ENCODE results near the gene RPN2.

Gene RPN2

GRCh38 chr20:37262505-37262904 is 83.4 kb downstream of the RPN2 start:
- H3K27ac Mint-ChIP-seq: no peak overlapping the region
- peaks cover 22% of the 10 kb centered on the region for H3K27me3 Mint-ChIP-seq (ENCODE audit: low read depth)
- H3K9me3 Mint-ChIP-seq: no peaks in the 10 kb centered on the region
- no peak overlapping the region for H3K4me3 Mint-ChIP-seq
- no peaks in the 10 kb centered on the region for H3K36me3 Mint-ChIP-seq (ENCODE audit: low read depth)
- TF ChIP-seq, protein P1, sequence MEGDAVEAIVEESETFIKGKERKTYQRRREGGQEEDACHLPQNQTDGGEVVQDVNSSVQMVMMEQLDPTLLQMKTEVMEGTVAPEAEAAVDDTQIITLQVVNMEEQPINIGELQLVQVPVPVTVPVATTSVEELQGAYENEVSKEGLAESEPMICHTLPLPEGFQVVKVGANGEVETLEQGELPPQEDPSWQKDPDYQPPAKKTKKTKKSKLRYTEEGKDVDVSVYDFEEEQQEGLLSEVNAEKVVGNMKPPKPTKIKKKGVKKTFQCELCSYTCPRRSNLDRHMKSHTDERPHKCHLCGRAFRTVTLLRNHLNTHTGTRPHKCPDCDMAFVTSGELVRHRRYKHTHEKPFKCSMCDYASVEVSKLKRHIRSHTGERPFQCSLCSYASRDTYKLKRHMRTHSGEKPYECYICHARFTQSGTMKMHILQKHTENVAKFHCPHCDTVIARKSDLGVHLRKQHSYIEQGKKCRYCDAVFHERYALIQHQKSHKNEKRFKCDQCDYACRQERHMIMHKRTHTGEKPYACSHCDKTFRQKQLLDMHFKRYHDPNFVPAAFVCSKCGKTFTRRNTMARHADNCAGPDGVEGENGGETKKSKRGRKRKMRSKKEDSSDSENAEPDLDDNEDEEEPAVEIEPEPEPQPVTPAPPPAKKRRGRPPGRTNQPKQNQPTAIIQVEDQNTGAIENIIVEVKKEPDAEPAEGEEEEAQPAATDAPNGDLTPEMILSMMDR (IDR thresholded peaks at IDR 0.05; ENCODE audit: unreplicated experiment in 3 of 3): no peak
- peaks cover 13% of the 10 kb centered on the region for H3K4me1 Mint-ChIP-seq

- peaks cover 13% of the 10 kb centered on the region for H3K4me1 Mint-ChIP-seq
- no peaks in the 10 kb centered on the region for H3K9me3 Mint-ChIP-seq
- peaks cover 17% of the 10 kb centered on the region for H3K27me3 Mint-ChIP-seq (ENCODE audit: low read depth)
- no peak overlapping the region for H3K27ac Mint-ChIP-seq
- no peaks in the 10 kb centered on the region for H3K36me3 Mint-ChIP-seq (ENCODE audit: low read depth)
- no peak overlapping the region for H3K4me3 Mint-ChIP-seq
- TF ChIP-seq, protein P1 (IDR thresholded peaks at IDR 0.05; ENCODE audit: unreplicated experiment in 3 of 3): no peak
These were observed 84.6 kb downstream of the RPN2 start for GRCh38 chr20:37263686-37264085.

GRCh38 chr20:37265152-37265551 is 86.0 kb downstream of the RPN2 start:
- Mint-ChIP-seq H3K4me1 (peaks cover 20% of the 10 kb centered on the region), H3K27ac (no peak overlapping the region), H3K36me3 (ENCODE audit: low read depth) (no peaks in the 10 kb centered on the region), H3K9me3 (no peaks in the 10 kb centered on the region), H3K27me3 (ENCODE audit: low read depth) (peaks cover 11% of the 10 kb centered on the region), H3K4me3 (no peak overlapping the region)
- TF ChIP-seq, protein P1 (IDR thresholded peaks at IDR 0.05; ENCODE audit: unreplicated experiment in 3 of 3): no peak

DNA sequence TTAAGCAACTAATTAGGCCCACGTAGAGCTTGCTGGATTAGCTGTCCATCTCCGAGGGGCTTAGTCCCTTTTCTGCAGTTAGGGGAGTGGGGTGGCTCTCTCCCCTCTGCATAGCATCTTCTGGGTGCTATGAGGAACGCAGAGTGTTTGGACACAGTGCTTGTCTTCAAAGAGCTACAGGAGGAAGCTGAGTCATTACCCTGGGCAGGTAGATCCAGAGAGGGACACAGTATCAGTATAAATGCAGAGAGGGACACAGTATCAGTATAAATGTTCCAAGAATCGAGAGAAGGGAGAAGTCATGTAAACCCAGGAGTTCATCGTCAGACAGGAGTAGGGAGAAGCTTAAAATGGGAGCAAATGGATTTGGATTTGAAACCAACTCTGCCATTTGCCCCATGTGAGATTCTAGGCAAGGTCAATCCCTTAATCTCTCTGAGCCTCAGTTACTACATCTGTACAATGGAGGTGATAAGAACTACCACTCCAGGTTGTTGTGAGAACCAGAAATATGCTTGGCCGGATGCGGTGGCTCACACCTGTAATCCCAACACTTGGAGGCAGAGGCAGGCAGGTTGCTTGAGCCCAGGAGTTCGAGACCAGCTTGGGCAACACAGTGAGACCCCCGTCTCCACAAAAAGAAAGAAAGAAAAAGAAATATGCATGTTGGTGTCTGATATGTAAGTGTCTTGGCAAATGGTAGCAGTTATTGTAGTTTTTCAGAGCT is 88.0 kb downstream of the RPN2 start:
- Mint-ChIP-seq H3K9me3 (no peaks in the 10 kb centered on the region), H3K27ac (no peak overlapping the region), H3K4me3 (no peak overlapping the region), H3K4me1 (peaks cover 15% of the 10 kb centered on the region), H3K27me3 (ENCODE audit: low read depth) (peaks cover 9% of the 10 kb centered on the region), H3K36me3 (ENCODE audit: low read depth) (no peaks in the 10 kb centered on the region)
- TF ChIP-seq, protein P1 (IDR thresholded peaks at IDR 0.05; ENCODE audit: unreplicated experiment in 3 of 3): no peak

- Mint-ChIP-seq H3K9me3 (no peaks in the 10 kb centered on the region), H3K4me1 (peaks cover 15% of the 10 kb centered on the region), H3K27me3 (ENCODE audit: low read depth) (peaks cover 9% of the 10 kb centered on the region), H3K36me3 (ENCODE audit: low read depth) (no peaks in the 10 kb centered on the region), H3K4me3 (no peak overlapping the region), H3K27ac (no peak overlapping the region)
- TF ChIP-seq, protein P1 (IDR thresholded peaks at IDR 0.05; ENCODE audit: unreplicated experiment in 3 of 3): no peak
These were observed 88.7 kb downstream of the RPN2 start for GRCh38 chr20:37267667-37268313.
